NCI-H2081 (cell line): ENCODE results near the gene ANTXR2.
A peak's percentile ranks its signal among the peaks of the same experiment; 100 is the strongest.
"Not testable (repeated sequence)": the region's sequence is repeated elsewhere in the genome, so short reads cannot be mapped to it uniquely, and the experiment has no call there.

Source experiments
- DNase-seq, 2 experiments: peaks; one replicate each; lab custom pipeline; 2025; lab: John Stamatoyannopoulos, UW

The ANTXR2 gene

GRCh38 chr4:80024335-80024734, 48.7 kb downstream of the ANTXR2 start:
- no peak for DNase-seq

- DNase-seq = no peak
Measured at GRCh38 chr4:80022282-80022681, 50.7 kb downstream of the ANTXR2 start.

- no peak for DNase-seq
Measured at GRCh38 chr4:80017125-80017854, 55.7 kb downstream of the ANTXR2 start.

GRCh38 chr4:80016506-80016905, 56.5 kb downstream of the ANTXR2 start:
- no peak for DNase-seq

- DNase-seq = no peak
Measured at GRCh38 chr4:80015407-80016189, 57.4 kb downstream of the ANTXR2 start.

- DNase-seq = no peak
Measured at GRCh38 chr4:80014531-80014930, 58.5 kb downstream of the ANTXR2 start.

GRCh38 chr4:80012291-80012690, 60.7 kb downstream of the ANTXR2 start:
- DNase-seq = no peak

GRCh38 chr4:80011636-80012236, 61.3 kb downstream of the ANTXR2 start:
- no peak for DNase-seq

GRCh38 chr4:80010316-80010715, 62.7 kb downstream of the ANTXR2 start:
- DNase-seq = no peak

GRCh38 chr4:80009806-80010205, 63.2 kb downstream of the ANTXR2 start:
- no peak for DNase-seq

- no peak for DNase-seq
Measured at GRCh38 chr4:80008971-80009370, 64.1 kb downstream of the ANTXR2 start.

- DNase-seq = no peak
Measured at GRCh38 chr4:80008351-80008750, 64.7 kb downstream of the ANTXR2 start.

GRCh38 chr4:80007745-80008149, 65.3 kb downstream of the ANTXR2 start:
- DNase-seq = peak in 1 of 2 experiments; percentile 4

- DNase-seq = no peak
Measured at GRCh38 chr4:80006935-80007744, 65.9 kb downstream of the ANTXR2 start.

- DNase-seq = no peak
Measured at GRCh38 chr4:80005863-80006262, 67.2 kb downstream of the ANTXR2 start.

- DNase-seq = no peak
Measured at GRCh38 chr4:80004319-80004718, 68.7 kb downstream of the ANTXR2 start.

GRCh38 chr4:80002559-80002958, 70.5 kb downstream of the ANTXR2 start:
- not testable (repeated sequence) for DNase-seq

- not testable (repeated sequence) for DNase-seq
Measured at GRCh38 chr4:79999048-79999447, 74.0 kb downstream of the ANTXR2 start.

GRCh38 chr4:79998201-79998600, 74.8 kb downstream of the ANTXR2 start:
- DNase-seq = no peak

GRCh38 chr4:79996851-79997250, 76.2 kb downstream of the ANTXR2 start:
- no peak for DNase-seq

- DNase-seq = no peak
Measured at GRCh38 chr4:79993476-79993875, 79.6 kb downstream of the ANTXR2 start.

- no peak for DNase-seq
Measured at GRCh38 chr4:79991601-79992000, 81.4 kb downstream of the ANTXR2 start.
